ENCODE measurements around the gene GAS2L2.

GRCh38 chr17:35791681-35792350 lies 38.8 kb upstream of the GAS2L2 start:
- TF ChIP-seq CTCF (IDR thresholded peaks at IDR 0.05; ENCODE audit: low read depth, low read length) (no peak), EZH2phosphoT487 (IDR thresholded peaks at IDR 0.05; ENCODE audit: low read depth) (no peak)
